HG03558 (cell line): ENCODE data around the gene TMEM231.
"Not testable (repeated sequence)": the region's sequence is repeated elsewhere in the genome, so short reads cannot be mapped to it uniquely, and the experiment has no call there.

Source experiments
- ATAC-seq: cut with Tn5 transposase; IDR thresholded peaks from one replicate; pipeline ENCODE4 v1.9.1; 2021; ENCODE audit warnings: moderate number of reproducible peaks; ENCODE audit not compliant: unreplicated experiment; ENCODE audit errors: extremely low read depth

Gene TMEM231

GRCh38 chr16:75570396-75571065 lies 14.5 kb upstream of the TMEM231 start:
- no peak for ATAC-seq

GRCh38 chr16:75567911-75568310 lies 11.9 kb upstream of the TMEM231 start:
- ATAC-seq: no peak

GRCh38 chr16:75566758-75567255 lies 10.8 kb upstream of the TMEM231 start:
- ATAC-seq: no peak

GRCh38 chr16:75566040-75566757 lies 10.1 kb upstream of the TMEM231 start, which contains the start of gene GABARAPL2:
Gene GABARAPL2 (plus strand): TSS chr16:75566379. CDS start chr16:75566487, 108 bp downstream.
- ATAC-seq: peak; percentile 33

- no peak for ATAC-seq
Observed at GRCh38 chr16:75565640-75566039, 9.6 kb upstream of the TMEM231 start.

GRCh38 chr16:75559564-75560372 lies 3.7 kb upstream of the TMEM231 start:
- no peak for ATAC-seq

- ATAC-seq: no peak
Observed at GRCh38 chr16:75558846-75559401, 2.9 kb upstream of the TMEM231 start.

- no peak for ATAC-seq
Observed at GRCh38 chr16:75556431-75556950, 439 bp upstream of the TMEM231 start.

- ATAC-seq: no peak
Observed at GRCh38 chr16:75555213-75555706, 792 bp downstream of the TMEM231 start.

GRCh38 chr16:75552951-75553350 lies 3.1 kb downstream of the TMEM231 start:
- ATAC-seq: no peak

GRCh38 chr16:75550211-75550662 lies 5.8 kb downstream of the TMEM231 start:
- peak; percentile 80 for ATAC-seq

- ATAC-seq: not testable (repeated sequence)
Observed at GRCh38 chr16:75548456-75548855, 7.6 kb downstream of the TMEM231 start.

GRCh38 chr16:75546293-75546692 lies 9.8 kb downstream of the TMEM231 start:
- no peak for ATAC-seq

- ATAC-seq: not testable (repeated sequence)
Observed at GRCh38 chr16:75545879-75546278, 10.2 kb downstream of the TMEM231 start.

GRCh38 chr16:75542462-75542861 lies 13.6 kb downstream of the TMEM231 start:
- not testable (repeated sequence) for ATAC-seq

- ATAC-seq: no peak
Observed at GRCh38 chr16:75541236-75541635, 14.8 kb downstream of the TMEM231 start.

GRCh38 chr16:75538882-75539565 lies 17.0 kb downstream of the TMEM231 start:
- ATAC-seq: not testable (repeated sequence)

GRCh38 chr16:75537776-75538175 lies 18.3 kb downstream of the TMEM231 start:
- no peak for ATAC-seq

- no peak for ATAC-seq
Observed at GRCh38 chr16:75535901-75536300, 20.2 kb downstream of the TMEM231 start, which contains the start of gene CHST5. Gene CHST5 (minus strand): TSS chr16:75536108. CDS start chr16:75530384, 5,724 bp downstream.
